Activated CD4-positive, alpha-beta T cell treated with anti-CD3 and anti-CD28 coated beads for 1 hour (primary cell): Measurements from ENCODE around the gene DNAJC18.
"Not testable (repeated sequence)": the region's sequence is repeated elsewhere in the genome, so short reads cannot be mapped to it uniquely, and the experiment has no call there.

Source experiments
- DNase-seq: peaks from one replicate; pipeline ENCODE4 v3.0.0-alpha.2; 2020

Gene DNAJC18

GRCh38 chr5:139439013-139439903 is at the start of gene DNAJC18:
Gene DNAJC18 (minus strand): TSS chr5:139439525. CDS start chr5:139439445, 80 bp downstream.
- DNase-seq: peak; percentile 82

DNA sequence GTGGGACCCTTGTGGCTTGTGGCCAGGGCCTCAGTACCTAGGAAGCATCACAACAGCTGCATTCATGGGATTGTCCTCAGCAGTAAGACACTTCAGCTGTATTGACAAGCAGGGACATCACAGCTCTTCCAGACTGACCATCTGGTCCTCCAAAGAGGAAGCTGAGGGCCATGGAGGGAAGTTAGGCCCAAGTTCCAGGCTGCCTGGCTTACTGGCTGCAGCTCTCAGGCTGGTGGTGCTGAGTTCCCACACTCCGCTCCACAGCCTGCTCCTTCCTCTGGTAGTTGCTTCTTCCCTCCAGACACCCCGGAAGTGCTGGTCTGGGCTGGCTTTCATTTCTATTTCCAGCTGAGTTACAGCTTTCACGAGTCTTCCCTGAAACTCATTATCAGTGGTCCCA is 48.9 kb upstream of the DNAJC18 start:
- no peak for DNase-seq

- no peak for DNase-seq
Observed at GRCh38 chr5:139486201-139486600, 46.9 kb upstream of the DNAJC18 start.

- DNase-seq: not testable (repeated sequence)
Observed at GRCh38 chr5:139482890-139483208, 43.5 kb upstream of the DNAJC18 start.

DNA sequence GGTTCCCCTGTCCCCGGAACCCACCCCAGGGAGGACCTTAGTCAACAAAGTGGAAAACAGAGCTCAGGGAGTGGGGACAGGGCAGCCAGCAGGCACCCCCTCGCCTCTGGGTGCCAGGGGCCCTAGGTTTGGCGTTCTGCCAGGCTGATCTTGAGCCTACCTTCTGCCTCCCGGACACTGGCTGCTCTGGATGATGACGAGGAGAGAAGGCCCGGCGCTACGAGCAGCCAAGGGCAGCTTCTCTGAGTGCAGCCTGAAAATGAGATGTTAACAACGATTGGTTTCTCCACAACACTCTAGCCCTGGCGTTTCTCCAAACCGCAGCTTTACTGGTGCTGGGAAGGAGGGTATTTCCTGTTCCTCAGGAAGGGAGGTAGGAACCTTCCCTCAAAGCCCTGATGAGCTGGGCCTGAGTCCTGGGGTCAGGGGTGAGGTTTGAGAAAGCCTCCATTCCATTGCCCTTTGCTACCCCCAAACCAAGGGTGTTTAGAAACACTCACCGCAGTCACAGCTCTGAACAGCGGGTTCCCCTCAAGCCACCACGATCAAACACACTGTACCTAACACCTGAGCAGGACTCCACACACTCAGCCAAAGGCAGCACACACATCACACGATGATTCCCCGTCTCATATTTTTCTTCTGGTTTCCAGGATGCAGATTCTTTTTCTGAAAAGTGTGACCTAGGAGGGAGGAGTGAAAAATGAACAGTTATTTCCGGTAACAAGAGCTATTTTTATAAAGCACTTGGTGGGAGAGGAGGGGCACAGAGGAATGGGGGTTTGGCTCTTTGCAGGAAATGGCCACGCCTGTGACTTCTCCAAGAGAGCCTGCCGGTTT is 42.9 kb upstream of the DNAJC18 start, which contains the start of gene STING1:
Gene STING1 (minus strand): TSS at position 709 of the 840 bp plus-strand sequence. CDS start 1,054 bp downstream, outside the sequence.
- DNase-seq: peak; percentile 17

GRCh38 chr5:139481580-139482049 is 42.3 kb upstream of the DNAJC18 start:
- DNase-seq: no peak

GRCh38 chr5:139481122-139481533 is 41.8 kb upstream of the DNAJC18 start:
- DNase-seq: peak; percentile 34

DNA sequence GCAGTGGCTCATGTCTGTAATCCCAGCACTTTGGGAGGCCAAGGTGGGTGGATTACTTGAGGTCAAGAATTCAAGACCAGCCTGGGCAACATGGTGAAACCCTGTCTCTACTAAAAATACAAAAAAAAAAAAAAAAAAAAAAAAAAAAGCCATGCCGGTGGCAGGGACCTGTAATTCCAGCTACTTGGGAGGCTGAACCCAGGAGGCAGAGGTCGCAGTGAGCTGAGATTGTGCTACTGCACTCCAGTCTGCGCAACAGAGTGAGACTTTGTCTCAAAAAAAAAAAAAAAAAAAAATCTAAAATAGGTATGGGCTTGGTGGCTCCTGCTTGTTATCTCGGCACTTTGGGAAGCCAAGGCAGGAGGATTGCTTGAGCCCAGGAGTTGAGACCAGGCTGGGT is 40.4 kb upstream of the DNAJC18 start:
- not testable (repeated sequence) for DNase-seq

- not testable (repeated sequence) for DNase-seq
Observed at GRCh38 chr5:139478657-139479423, 39.5 kb upstream of the DNAJC18 start.

DNA sequence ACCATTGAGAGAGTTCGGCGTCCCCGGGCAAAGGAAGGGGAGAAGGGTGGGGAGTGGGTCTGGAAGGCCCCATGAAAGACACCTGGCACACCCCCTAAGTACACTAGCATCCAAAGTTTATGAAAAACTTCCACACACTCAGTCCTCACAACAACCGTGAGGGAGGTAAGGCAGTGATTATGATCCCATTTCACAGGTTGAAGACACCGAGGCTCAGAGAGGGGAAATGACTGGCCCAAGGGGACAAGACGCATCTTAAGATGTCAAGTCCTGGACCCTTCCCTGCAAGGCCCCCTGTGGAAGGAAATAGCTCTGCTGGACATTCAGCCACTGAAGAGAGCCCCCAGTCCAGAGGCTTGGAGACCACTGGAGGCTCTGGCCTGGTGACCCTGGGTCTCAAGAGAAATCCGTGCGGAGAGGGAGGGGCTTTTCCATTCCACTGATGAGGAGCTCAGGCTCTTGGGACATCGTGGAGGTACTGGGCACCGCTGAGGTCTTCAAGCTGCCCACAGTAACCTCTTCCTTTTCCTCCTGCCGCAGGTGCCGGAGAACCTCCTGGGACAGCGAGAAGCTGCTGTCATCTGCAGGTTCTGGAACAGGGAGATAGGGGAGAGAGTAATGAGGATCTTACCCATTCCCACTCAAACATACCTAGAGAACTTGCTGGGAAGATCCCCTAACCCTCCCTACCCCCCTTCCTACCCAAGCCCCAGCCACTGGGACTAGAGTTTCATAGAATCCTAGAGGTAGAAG is 36.7 kb upstream of the DNAJC18 start:
- DNase-seq: no peak

DNA sequence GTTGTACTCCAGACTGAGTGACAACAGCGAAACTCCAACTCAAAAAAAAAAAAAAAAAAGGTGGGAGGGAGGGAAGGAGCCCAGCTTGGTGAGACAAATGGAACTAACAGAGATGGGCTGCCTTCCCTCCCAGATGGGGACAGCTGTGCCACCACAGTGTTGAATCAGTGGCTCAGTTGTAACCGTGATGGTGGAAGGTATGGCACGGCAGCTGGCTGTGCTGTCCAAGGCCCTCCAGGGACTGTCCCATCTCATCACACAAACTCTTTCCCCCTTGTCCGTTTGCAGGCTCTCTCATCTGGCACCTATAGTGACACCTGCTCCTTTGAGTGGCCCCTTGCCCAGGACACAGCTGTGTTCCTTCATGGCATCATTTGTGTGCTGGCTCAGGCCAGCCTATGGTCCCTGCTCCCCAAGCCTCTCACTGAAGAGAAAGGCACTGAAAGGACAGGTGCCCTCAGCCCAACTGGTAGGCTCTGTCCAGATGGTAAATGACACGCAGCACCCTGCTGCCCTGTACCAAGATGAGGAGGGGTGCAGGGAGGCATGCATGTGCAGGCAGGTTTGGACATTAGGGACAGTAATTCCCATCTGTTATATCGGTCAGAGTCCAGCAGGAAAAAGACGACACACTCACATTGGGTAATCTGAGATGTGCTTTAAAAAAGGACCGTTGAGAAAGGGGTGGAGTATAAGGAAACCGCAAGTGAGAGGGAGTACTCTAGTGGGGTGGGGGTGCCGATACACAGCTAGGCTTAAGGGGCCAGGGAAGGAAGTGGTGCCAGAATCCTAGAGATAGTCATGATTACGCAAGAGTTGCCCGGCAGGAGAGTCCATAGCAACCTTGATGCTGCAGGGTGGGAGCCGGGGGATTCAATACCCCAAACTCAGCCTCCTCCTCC is 35.8 kb upstream of the DNAJC18 start:
- no peak for DNase-seq

DNA sequence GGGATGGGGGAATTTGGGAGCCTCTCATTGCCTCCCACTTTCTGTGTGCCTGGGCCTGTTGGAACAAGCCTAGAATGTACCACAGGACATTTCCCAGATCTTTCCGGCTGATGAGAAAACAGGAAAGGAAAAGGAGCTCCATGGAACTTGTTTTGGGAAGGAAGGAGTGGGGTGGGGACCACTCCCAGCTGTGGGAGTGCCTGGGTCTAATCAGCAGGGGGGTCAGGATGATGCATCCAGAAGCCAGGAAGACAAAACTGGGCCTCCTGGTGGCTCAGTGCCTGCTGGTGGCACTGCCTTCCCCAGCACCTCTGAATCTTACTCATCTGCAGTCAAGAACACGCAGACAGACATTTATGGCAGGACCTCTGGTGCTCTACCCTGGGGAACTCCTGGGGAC is 34.2 kb upstream of the DNAJC18 start:
- no peak for DNase-seq

DNA sequence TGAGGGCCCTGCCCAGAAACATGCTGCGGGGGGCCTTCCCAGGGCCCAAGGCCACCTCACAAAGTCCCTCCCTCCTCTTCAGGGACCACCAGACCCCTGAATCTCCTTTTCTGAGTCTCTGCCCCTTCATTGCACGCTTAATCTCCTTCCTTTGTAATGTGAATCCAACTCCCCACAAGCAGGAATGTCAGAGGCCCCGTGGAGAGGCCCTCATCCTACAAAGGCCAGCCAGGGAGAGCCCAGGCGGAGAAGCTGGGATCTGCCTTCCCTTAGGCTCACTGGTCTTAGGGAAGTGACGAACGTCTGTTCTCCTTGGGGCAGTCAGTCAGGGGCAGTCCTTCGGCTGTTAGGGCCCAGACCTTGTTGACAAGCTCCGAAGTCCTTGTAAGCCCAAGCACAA is 33.8 kb upstream of the DNAJC18 start:
- DNase-seq: no peak

DNA sequence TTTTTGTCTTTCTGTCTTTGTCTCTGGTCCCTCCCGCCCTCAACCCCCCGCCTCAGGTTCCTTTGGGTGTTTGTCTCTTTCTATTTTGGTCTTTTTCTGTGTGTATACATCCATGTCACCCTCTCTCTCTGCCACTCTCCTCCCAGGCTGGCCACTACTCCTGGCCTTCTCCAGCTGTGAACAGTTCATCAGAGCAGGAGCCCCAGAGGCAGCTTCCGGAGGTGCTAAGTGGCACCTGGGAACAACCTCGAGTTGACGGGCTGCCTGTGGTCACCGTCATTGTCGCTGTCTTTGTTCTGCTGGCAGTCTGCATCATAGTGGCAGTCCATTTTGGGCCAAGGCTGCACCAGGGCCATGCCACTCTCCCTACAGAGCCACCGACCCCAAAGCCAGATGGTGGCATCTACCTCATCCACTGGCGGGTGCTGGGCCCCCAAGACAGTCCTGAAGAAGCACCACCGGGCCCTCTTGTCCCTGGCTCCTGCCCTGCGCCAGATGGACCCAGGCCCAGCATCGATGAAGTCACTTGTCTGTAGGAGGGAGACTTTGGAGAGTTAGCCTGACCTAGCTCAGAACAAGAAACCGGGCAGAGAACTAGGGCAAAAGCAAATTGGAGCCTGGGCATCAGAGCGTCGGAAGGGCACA is 33.2 kb upstream of the DNAJC18 start:
- DNase-seq: no peak

- peak; percentile 14 for DNase-seq
Observed at GRCh38 chr5:139470821-139471300, 31.5 kb upstream of the DNAJC18 start, which contains the start of gene SMIM33. Gene SMIM33 (plus strand): TSS chr5:139471004. CDS start chr5:139471122, 118 bp downstream.

GRCh38 chr5:139468421-139468931 is 29.2 kb upstream of the DNAJC18 start:
- no peak for DNase-seq

GRCh38 chr5:139462586-139463276 is 23.4 kb upstream of the DNAJC18 start, which contains the start of gene ECSCR:
Gene ECSCR (minus strand): TSS chr5:139462743. CDS start chr5:139462670, 73 bp downstream.
- DNase-seq: no peak

GRCh38 chr5:139461698-139462097 is 22.4 kb upstream of the DNAJC18 start:
- DNase-seq: no peak

DNA sequence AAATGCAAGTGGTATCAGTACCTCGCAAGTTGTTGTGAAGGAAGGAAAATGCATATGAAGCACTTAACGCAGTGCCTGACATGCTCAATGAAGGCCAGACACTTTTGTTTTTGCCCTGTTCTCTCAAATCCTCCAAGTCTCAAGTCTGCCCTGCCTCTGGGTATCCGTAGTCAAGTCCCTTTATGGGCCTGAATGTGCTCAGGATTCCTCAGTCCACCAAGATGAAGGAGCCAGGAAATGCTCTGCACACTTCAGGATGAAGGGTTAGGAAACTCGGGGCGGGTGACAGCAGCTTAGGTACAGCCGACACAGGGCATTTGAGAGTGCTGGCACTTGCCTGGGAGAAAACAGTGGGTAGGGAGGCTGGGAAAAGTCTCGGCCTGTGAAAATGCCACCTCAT is 21.9 kb upstream of the DNAJC18 start:
- DNase-seq: no peak
